HCT116 (cell line): ENCODE measurements around the gene INPPL1. TPM values are rescaled to one million over a fixed set of nuclear protein-coding genes. Genes with fewer than 3 reads are reported as not detected.
"Not testable (repeated sequence)": the region's sequence is repeated elsewhere in the genome, so short reads cannot be mapped to it uniquely, and the experiment has no call there.

ENCODE experiments used
- ATAC-seq: fragments of 200-7000 bp; cut with Tn5 transposase; 2 replicates; pipeline ENCODE4 v1.9.1; 2020; ENCODE audit warnings: mild to moderate bottlenecking, moderate library complexity
- BruUV-seq: library from RNA; stranded (reverse); fragments of 400-500 nt; replicated peaks from 2 replicates; lab custom pipeline; 2021; lab: Mats Ljungman, UMichigan
- CTCF ChIA-PET: fragments of 300-600 bp; sonication (Branson Sonifier 250); formaldehyde crosslinking; loops from one replicate; lab custom pipeline; 2021; ENCODE audit warnings: antibody characterized with exemption; lab: Charles Lee
- POLR2A ChIA-PET: fragments of 300-600, 350-600 bp; sonication (Branson Sonifier 250); formaldehyde crosslinking; loops from one replicate; lab custom pipeline; 2021; ENCODE audit warnings: antibody characterized with exemption; lab: Charles Lee
- RAD21 ChIA-PET, 2 experiments: fragments of 300-600 bp; sonication (Branson Sonifier 250); formaldehyde crosslinking; loops; one replicate each; lab custom pipeline; 2023; ENCODE audit warnings: low total read pairs in 2 of 2; ENCODE audit not compliant: uncharacterized antibody in 2 of 2, unreplicated experiment in 2 of 2, low non-redundant PET in 1 of 2; lab: Charles Lee
- DNase-seq: peaks from one replicate; pipeline ENCODE4 v3.0.0-alpha.2; 2010; ENCODE audit warnings: low read depth, low spot score
- H2AFZ ChIP-seq: fragments of 200-600 bp; shearing (Covaris generic), sonication (generic); 2 replicates; pipeline ENCODE4 v1.6.1; 2017; ENCODE audit warnings: low read depth, mixed run types, mixed read lengths, antibody characterized with exemption, low read length; ENCODE audit not compliant: poor library complexity, severe bottlenecking
- H3K27ac ChIP-seq: 2 replicates; pipeline ENCODE4 v1.5.1; 2012; ENCODE audit warnings: low read depth, low read length
- H3K27me3 ChIP-seq: fragments of 200-600 bp; sonication (generic); 2 replicates; pipeline ENCODE4 v1.6.1; 2016; ENCODE audit warnings: mixed run types, low read length, mixed read lengths; ENCODE audit not compliant: insufficient read depth
- H3K36me3 ChIP-seq, 2 experiments: fragments of 200-500 bp in 1 of 2; fragments of 200-600 bp in 1 of 2; sonication (Bioruptor generic) in 1 of 2; sonication (generic) in 1 of 2; 2 replicates each; pipeline versions ENCODE4 v1.5.1 to v1.6.1; 2014 to 2016; ENCODE audit warnings: low read length in 2 of 2, inconsistent platforms in 1 of 2, mixed read lengths in 1 of 2, mixed run types in 1 of 2; ENCODE audit not compliant: insufficient read depth in 2 of 2, control insufficient read depth in 1 of 2
- H3K4me1 ChIP-seq, 2 experiments: fragments of 200-600 bp in 1 of 2; sonication (generic) in 1 of 2; 2 replicates each; pipeline versions ENCODE4 v1.5.1 to v1.6.1; 2012 to 2017; ENCODE audit warnings: low read length in 2 of 2, inconsistent platforms in 1 of 2, mild to moderate bottlenecking in 1 of 2, mixed read lengths in 1 of 2, mixed run types in 1 of 2, moderate library complexity in 1 of 2; ENCODE audit not compliant: insufficient read depth in 2 of 2, control insufficient read depth in 1 of 2
- H3K4me2 ChIP-seq: fragments of 200-600 bp; sonication (generic); 2 replicates; pipeline ENCODE4 v1.6.1; 2017; ENCODE audit warnings: mixed run types, low read length, mixed read lengths
- H3K4me3 ChIP-seq, 2 experiments: fragments of 200-600 bp in 1 of 2; sonication (generic) in 1 of 2; replicated peaks in 1 of 2; 2 replicates each; pipeline ENCODE4 v1.5.1; 2011 to 2016; ENCODE audit warnings: low read length in 2 of 2, control low read depth in 1 of 2, low read depth in 1 of 2, mild to moderate bottlenecking in 1 of 2, mixed read lengths in 1 of 2, mixed run types in 1 of 2
- H3K79me2 ChIP-seq: fragments of 200-600 bp; sonication (generic); 2 replicates; pipeline ENCODE4 v1.6.1; 2017; ENCODE audit warnings: mild to moderate bottlenecking, mixed run types, low read length, moderate library complexity, mixed read lengths; ENCODE audit not compliant: insufficient read depth
- H3K9ac ChIP-seq: fragments of 200-600 bp; sonication (generic); 2 replicates; pipeline ENCODE4 v1.6.1; 2016; ENCODE audit warnings: low read length, mixed read lengths
- H3K9me2 ChIP-seq: fragments of 200-600 bp; sonication (generic), shearing (Covaris generic); 2 replicates; pipeline ENCODE4 v1.6.1; 2017; ENCODE audit warnings: mixed run types, mild to moderate bottlenecking, moderate library complexity; ENCODE audit not compliant: insufficient read depth
- H3K9me3 ChIP-seq, 2 experiments: fragments of 200-500 bp in 1 of 2; fragments of 200-600 bp in 1 of 2; sonication (Bioruptor generic) in 1 of 2; sonication (generic) in 1 of 2; 2 replicates each; pipeline ENCODE4 v1.6.1; 2014 to 2017; ENCODE audit warnings: low read length in 2 of 2, mixed read lengths in 2 of 2, inconsistent platforms in 1 of 2, low read depth in 1 of 2, mild to moderate bottlenecking in 1 of 2, mixed run types in 1 of 2, moderate library complexity in 1 of 2; ENCODE audit not compliant: control insufficient read depth in 1 of 2, insufficient read depth in 1 of 2
- H4K20me1 ChIP-seq: fragments of 200-600 bp; sonication (generic), shearing (Covaris generic); 2 replicates; pipeline ENCODE4 v1.6.1; 2017; ENCODE audit warnings: mixed run types, mild to moderate bottlenecking, moderate library complexity; ENCODE audit not compliant: insufficient read depth
- CBX3 ChIP-seq: IDR thresholded peaks from 2 replicates; pipeline ENCODE4 v1.6.1; 2012; ENCODE audit warnings: low read depth
- CEBPB ChIP-seq: IDR thresholded peaks from 2 replicates; pipeline ENCODE4 v1.6.1; 2012; ENCODE audit warnings: low read depth
- CTCF ChIP-seq, 3 experiments: fragments of 200-600 bp in 1 of 3; sonication (generic) in 1 of 3; IDR thresholded peaks in 2 of 3; conservative IDR thresholded peaks in 1 of 3; 2 replicates each; pipeline ENCODE4 v1.5.1; 2012 to 2017; ENCODE audit warnings: low read depth in 2 of 3, low read length in 2 of 3, antibody characterized with exemption in 1 of 3, borderline replicate concordance in 1 of 3, control low read depth in 1 of 3, mild to moderate bottlenecking in 1 of 3, mixed read lengths in 1 of 3, mixed run types in 1 of 3, moderate library complexity in 1 of 3; ENCODE audit not compliant: insufficient read depth in 1 of 3
- FOSL1 ChIP-seq: IDR thresholded peaks from 2 replicates; pipeline ENCODE4 v1.6.1; 2012; ENCODE audit warnings: low read depth
- JUND ChIP-seq: IDR thresholded peaks from 2 replicates; pipeline ENCODE4 v1.6.1; 2012
- POLR2A ChIP-seq: IDR thresholded peaks from 2 replicates; pipeline ENCODE4 v1.7.0; 2011; ENCODE audit warnings: borderline replicate concordance; ENCODE audit not compliant: insufficient read depth, insufficient read length; ENCODE audit errors: extremely low read depth
- POLR2AphosphoS5 ChIP-seq: IDR thresholded peaks from 2 replicates; pipeline ENCODE4 v1.6.1; 2011; ENCODE audit warnings: mild to moderate bottlenecking, low read depth, low read length, moderate library complexity
- SIN3A ChIP-seq: IDR thresholded peaks from 2 replicates; pipeline ENCODE4 v1.6.1; 2012; ENCODE audit warnings: low read depth
- SRF ChIP-seq: IDR thresholded peaks from 2 replicates; pipeline ENCODE4 v1.6.1; 2012; ENCODE audit warnings: low read depth
- TCF7L2 ChIP-seq: IDR thresholded peaks from 2 replicates; pipeline ENCODE4 v1.7.0; 2011; ENCODE audit warnings: borderline replicate concordance, inconsistent platforms; ENCODE audit not compliant: insufficient read depth, insufficient read length; ENCODE audit errors: extremely low read depth
- ZBTB33 ChIP-seq: IDR thresholded peaks from 2 replicates; pipeline ENCODE4 v1.6.1; 2011; ENCODE audit warnings: mild to moderate bottlenecking, low read length, moderate library complexity; ENCODE audit not compliant: insufficient replicate concordance; ENCODE audit errors: extremely low read depth
- intact Hi-C: fragments of 100-400 bp; cut with micrococcal nuclease; formaldehyde crosslinking; loops from 2 replicates; pipeline ENCODE4 v1.10.0; 2022
- total RNA-seq: library from RNA; stranded (reverse); gene quantifications from one replicate; pipeline ENCODE4 v1.2.1, GENCODE V29; 2021; ENCODE audit not compliant: unreplicated experiment

Gene INPPL1
- total RNA-seq, 1 experiment from 2014 or later = 132 TPM

GRCh38 chr11:72204886-72205285, 19.7 kb upstream of the INPPL1 start:
- Histone ChIP-seq H3K4me1 (no peaks in the 10 kb centered on the region), H3K36me3 (no peaks in the 10 kb centered on the region), H3K4me3 (no peak overlapping the region), H3K27ac (no peak overlapping the region), H3K9ac (no peak overlapping the region), H3K4me2 (no peak overlapping the region), H3K79me2 (no peaks in the 10 kb centered on the region), H3K27me3 (no peaks in the 10 kb centered on the region), H3K9me3 (no peaks in the 10 kb centered on the region), H3K9me2 (no peaks in the 10 kb centered on the region), H4K20me1 (no peaks in the 10 kb centered on the region), H2AFZ (no peak overlapping the region)
- ATAC-seq (no peak), DNase-seq (no peak)
- intact Hi-C loops = no loop called here
- RAD21 ChIA-PET = interaction anchor here in 1 of 2 experiments (0.7 kb wide), 1 partner anchor 222 kb away, joined by 4 read pairs; no protein-coding TSS in a partner anchor
- POLR2A ChIA-PET = no interaction called here
- CTCF ChIA-PET = no interaction called here
- no peak for TF ChIP-seq POLR2A
- no TSS peak for BruUV-seq

GRCh38 chr11:72206794-72207193, 17.8 kb upstream of the INPPL1 start:
- ATAC-seq, intact Hi-C loops, H4K20me1 ChIP-seq, H3K79me2 ChIP-seq, H2AFZ ChIP-seq, H3K9me3 ChIP-seq, H3K4me1 ChIP-seq, H3K9ac ChIP-seq, H3K36me3 ChIP-seq, RAD21 ChIA-PET, H3K27ac ChIP-seq, H3K4me2 ChIP-seq, BruUV-seq, DNase-seq, H3K4me3 ChIP-seq, H3K9me2 ChIP-seq, H3K27me3 ChIP-seq, POLR2A ChIA-PET: not testable (repeated sequence)
- CTCF ChIA-PET = interaction anchor here (1.5 kb wide), 1 partner anchor 265 kb away, joined by 3 read pairs; no protein-coding TSS in a partner anchor

- Histone ChIP-seq H3K27ac (no peak overlapping the region), H3K4me1 (no peaks in the 10 kb centered on the region), H3K4me3 (no peak overlapping the region), H3K9ac (no peak overlapping the region), H3K9me2 (no peaks in the 10 kb centered on the region), H4K20me1 (no peaks in the 10 kb centered on the region), H3K79me2 (no peaks in the 10 kb centered on the region), H2AFZ (no peak overlapping the region), H3K27me3 (no peaks in the 10 kb centered on the region), H3K36me3 (no peaks in the 10 kb centered on the region), H3K9me3 (no peaks in the 10 kb centered on the region), H3K4me2 (no peak overlapping the region)
- CTCF ChIA-PET = no interaction called here
- ATAC-seq = no peak
- DNase-seq = no peak
- BruUV-seq = no TSS peak
- RAD21 ChIA-PET = no interaction called here
- POLR2A ChIA-PET = no interaction called here
- intact Hi-C loops = no loop called here
- no peak for TF ChIP-seq TCF7L2
- TF ChIP-seq SRF = no peak
- TF ChIP-seq SIN3A = no peak
- no peak for TF ChIP-seq POLR2AphosphoS5
- TF ChIP-seq CBX3 = no peak
- no peak for TF ChIP-seq ZBTB33
- TF ChIP-seq CEBPB = no peak
- no peak for TF ChIP-seq CTCF (IDR thresholded peaks at IDR 0.05 in 2 of 3, conservative IDR thresholded peaks at IDR 0.05 in 1 of 3; ENCODE audit: borderline replicate concordance in 1 of 3, insufficient read depth in 1 of 3, low read depth in 2 of 3, low read length in 2 of 3)
- TF ChIP-seq FOSL1 = no peak
- TF ChIP-seq JUND = no peak
Observed at GRCh38 chr11:72208281-72208680, 16.3 kb upstream of the INPPL1 start.
